ENCODE measurements around the gene SDK1. TPM values are rescaled to one million over a fixed set of nuclear protein-coding genes. Genes with fewer than 3 reads are reported as not detected.

SDK1 gene
- total RNA-seq, 1 donor = 0.36 TPM

GRCh38 chr7:3367261-3367660 lies 66.2 kb downstream of the SDK1 start:
- H3K27me3 ChIP-seq (ENCODE audit: insufficient read depth, low read length) = no peaks in the 10 kb centered on the region
- H3K9me3 ChIP-seq (ENCODE audit: low read depth, low read length) = no peaks in the 10 kb centered on the region
- H3K4me2 ChIP-seq (ENCODE audit: insufficient read depth, low read length) = no peak overlapping the region
- no peaks in the 10 kb centered on the region for H3K4me1 ChIP-seq (ENCODE audit: insufficient read depth, low read length)
- no peaks in the 10 kb centered on the region for H3K36me3 ChIP-seq (ENCODE audit: insufficient read depth, low read length)
- no peak overlapping the region for H3K27ac ChIP-seq (ENCODE audit: low read depth, low read length)
- TF ChIP-seq, protein P1, sequence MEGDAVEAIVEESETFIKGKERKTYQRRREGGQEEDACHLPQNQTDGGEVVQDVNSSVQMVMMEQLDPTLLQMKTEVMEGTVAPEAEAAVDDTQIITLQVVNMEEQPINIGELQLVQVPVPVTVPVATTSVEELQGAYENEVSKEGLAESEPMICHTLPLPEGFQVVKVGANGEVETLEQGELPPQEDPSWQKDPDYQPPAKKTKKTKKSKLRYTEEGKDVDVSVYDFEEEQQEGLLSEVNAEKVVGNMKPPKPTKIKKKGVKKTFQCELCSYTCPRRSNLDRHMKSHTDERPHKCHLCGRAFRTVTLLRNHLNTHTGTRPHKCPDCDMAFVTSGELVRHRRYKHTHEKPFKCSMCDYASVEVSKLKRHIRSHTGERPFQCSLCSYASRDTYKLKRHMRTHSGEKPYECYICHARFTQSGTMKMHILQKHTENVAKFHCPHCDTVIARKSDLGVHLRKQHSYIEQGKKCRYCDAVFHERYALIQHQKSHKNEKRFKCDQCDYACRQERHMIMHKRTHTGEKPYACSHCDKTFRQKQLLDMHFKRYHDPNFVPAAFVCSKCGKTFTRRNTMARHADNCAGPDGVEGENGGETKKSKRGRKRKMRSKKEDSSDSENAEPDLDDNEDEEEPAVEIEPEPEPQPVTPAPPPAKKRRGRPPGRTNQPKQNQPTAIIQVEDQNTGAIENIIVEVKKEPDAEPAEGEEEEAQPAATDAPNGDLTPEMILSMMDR (IDR thresholded peaks at IDR 0.05; ENCODE audit: extremely low read depth, low read depth, low read length) = no peak
- no peaks in the 10 kb centered on the region for H3K79me2 ChIP-seq (ENCODE audit: insufficient read depth, low read length)
- H3K4me3 ChIP-seq (ENCODE audit: insufficient read depth, low read length) = no peak overlapping the region
- no peak for DNase-seq (ENCODE audit: insufficient read length, low spot score, missing footprints)
- no peak overlapping the region for H2AFZ ChIP-seq (ENCODE audit: low read length)
- H4K20me1 ChIP-seq (ENCODE audit: insufficient read depth, low read length) = no peaks in the 10 kb centered on the region

GRCh38 chr7:3370068-3370830 lies 69.2 kb downstream of the SDK1 start:
- TF ChIP-seq, protein P1 (IDR thresholded peaks at IDR 0.05; ENCODE audit: extremely low read depth, low read depth, low read length) = no peak
- no peak for DNase-seq (ENCODE audit: insufficient read length, low spot score, missing footprints)
- Histone ChIP-seq H3K4me2 (ENCODE audit: insufficient read depth, low read length) (no peak overlapping the region), H3K4me1 (ENCODE audit: insufficient read depth, low read length) (no peaks in the 10 kb centered on the region), H2AFZ (ENCODE audit: low read length) (no peak overlapping the region), H3K27me3 (ENCODE audit: insufficient read depth, low read length) (no peaks in the 10 kb centered on the region), H3K79me2 (ENCODE audit: insufficient read depth, low read length) (no peaks in the 10 kb centered on the region), H3K36me3 (ENCODE audit: insufficient read depth, low read length) (no peaks in the 10 kb centered on the region), H3K4me3 (ENCODE audit: insufficient read depth, low read length) (no peak overlapping the region), H3K9me3 (ENCODE audit: low read depth, low read length) (no peaks in the 10 kb centered on the region), H3K27ac (ENCODE audit: low read depth, low read length) (no peak overlapping the region), H4K20me1 (ENCODE audit: insufficient read depth, low read length) (no peaks in the 10 kb centered on the region)

GRCh38 chr7:3370921-3371320 lies 69.9 kb downstream of the SDK1 start:
- Histone ChIP-seq H4K20me1 (ENCODE audit: insufficient read depth, low read length) (no peaks in the 10 kb centered on the region), H3K79me2 (ENCODE audit: insufficient read depth, low read length) (no peaks in the 10 kb centered on the region), H3K4me3 (ENCODE audit: insufficient read depth, low read length) (no peak overlapping the region), H3K4me2 (ENCODE audit: insufficient read depth, low read length) (no peak overlapping the region), H3K4me1 (ENCODE audit: insufficient read depth, low read length) (no peaks in the 10 kb centered on the region), H3K27me3 (ENCODE audit: insufficient read depth, low read length) (no peaks in the 10 kb centered on the region), H3K9me3 (ENCODE audit: low read depth, low read length) (no peaks in the 10 kb centered on the region), H3K36me3 (ENCODE audit: insufficient read depth, low read length) (no peaks in the 10 kb centered on the region), H3K27ac (ENCODE audit: low read depth, low read length) (no peak overlapping the region), H2AFZ (ENCODE audit: low read length) (no peak overlapping the region)
- TF ChIP-seq, protein P1 (IDR thresholded peaks at IDR 0.05; ENCODE audit: extremely low read depth, low read depth, low read length) = no peak
- no peak for DNase-seq (ENCODE audit: insufficient read length, low spot score, missing footprints)

DNA sequence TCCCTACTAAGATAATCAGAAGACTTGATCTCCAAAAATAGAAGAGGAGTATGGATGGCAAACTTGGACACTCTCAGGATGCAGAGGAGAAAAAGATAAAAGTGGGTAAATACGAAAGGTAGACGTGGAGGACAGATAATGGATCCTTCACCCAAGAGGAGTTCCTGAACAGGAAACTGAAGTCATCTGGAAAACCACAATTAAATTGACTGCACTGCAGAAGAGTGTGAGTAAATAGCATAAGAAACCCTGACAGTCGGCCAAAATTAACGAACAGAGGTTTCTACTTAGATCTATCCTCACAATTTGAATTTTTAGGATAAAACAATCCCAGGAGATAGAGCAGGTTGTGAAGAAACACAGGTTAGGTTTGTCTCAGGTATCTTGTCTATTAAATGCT lies 70.5 kb downstream of the SDK1 start:
- Histone ChIP-seq H3K4me2 (ENCODE audit: insufficient read depth, low read length) (no peak overlapping the region), H3K36me3 (ENCODE audit: insufficient read depth, low read length) (no peaks in the 10 kb centered on the region), H3K4me1 (ENCODE audit: insufficient read depth, low read length) (no peaks in the 10 kb centered on the region), H3K79me2 (ENCODE audit: insufficient read depth, low read length) (no peaks in the 10 kb centered on the region), H3K27ac (ENCODE audit: low read depth, low read length) (no peak overlapping the region), H3K9me3 (ENCODE audit: low read depth, low read length) (no peaks in the 10 kb centered on the region), H4K20me1 (ENCODE audit: insufficient read depth, low read length) (no peaks in the 10 kb centered on the region), H3K4me3 (ENCODE audit: insufficient read depth, low read length) (no peak overlapping the region), H2AFZ (ENCODE audit: low read length) (no peak overlapping the region), H3K27me3 (ENCODE audit: insufficient read depth, low read length) (no peaks in the 10 kb centered on the region)
- TF ChIP-seq, protein P1 (IDR thresholded peaks at IDR 0.05; ENCODE audit: extremely low read depth, low read depth, low read length) = no peak
- DNase-seq (ENCODE audit: insufficient read length, low spot score, missing footprints) = no peak

All from osteoblast (primary cell).